Gastroesophageal sphincter (tissue), 4 donors: ENCODE results near the gene SAP30L. TPM values are rescaled to one million over a fixed set of nuclear protein-coding genes. Genes with fewer than 3 reads are reported as not detected.

Source experiments
- ATAC-seq: fragments of 150-250 bp; one replicate; pipeline ENCODE4 v1.9.1; 2016; ENCODE audit warnings: mild to moderate bottlenecking, moderate library complexity
- H3K27ac ChIP-seq, 4 donors: fragments of 200-600 bp; sonication (generic) in 3 of 4; 1 replicate in 3 of 4; 2 replicates in 1 of 4; pipeline ENCODE4 v1.5.1; 2016 to 2019
- H3K27me3 ChIP-seq: fragments of 200-600 bp; sonication (generic); one replicate; pipeline ENCODE4 v1.5.1; 2019
- H3K36me3 ChIP-seq, 2 donors: fragments of 200-600 bp; sonication (generic); one replicate each; pipeline ENCODE4 v1.5.1; 2019; ENCODE audit warnings: control low read depth in 1 of 2
- H3K4me1 ChIP-seq, 3 donors: fragments of 200-600 bp; sonication (generic); 1 replicate in 2 of 3; 2 replicates in 1 of 3; pipeline ENCODE4 v1.5.1; 2016 to 2019; ENCODE audit warnings: control low read depth in 2 of 3
- H3K4me3 ChIP-seq, 2 donors: fragments of 200-600 bp; sonication (generic); one replicate each; pipeline ENCODE4 v1.5.1; 2019; ENCODE audit warnings: mild to moderate bottlenecking in 1 of 2, moderate library complexity in 1 of 2
- H3K9me3 ChIP-seq, 3 donors: fragments of 200-600 bp; sonication (generic); one replicate each; pipeline ENCODE4 v1.5.1; 2017 to 2019; ENCODE audit warnings: control low read depth in 2 of 3
- EP300 ChIP-seq: sonication (generic); formaldehyde crosslinking; IDR thresholded peaks from one replicate; pipeline ENCODE4 v1.6.1; 2017; ENCODE audit warnings: antibody characterized with exemption, mild to moderate bottlenecking
- POLR2A ChIP-seq, 2 donors: fragments of 450-650 bp; IDR thresholded peaks; one replicate each; pipeline ENCODE4 v1.6.1; 2017; ENCODE audit warnings: antibody characterized with exemption in 2 of 2, mild to moderate bottlenecking in 2 of 2, moderate library complexity in 1 of 2
- POLR2AphosphoS5 ChIP-seq: sonication (generic); formaldehyde crosslinking; IDR thresholded peaks from one replicate; pipeline ENCODE4 v1.6.1; 2017; ENCODE audit warnings: antibody characterized with exemption
- WGBS, 2 donors: methylation state at CpG; one replicate each; pipeline ENCODE4 v1.1.5; 2018; ENCODE audit warnings: low coverage in 1 of 2; 5-methylcytosine and 5-hydroxymethylcytosine counted together
- total RNA-seq, 4 donors: library from RNA; depleted of rRNA; stranded (reverse); fragments of >200 nt; gene quantifications; one replicate each; pipeline ENCODE4 v1.1.0, GENCODE V29; 2016
- TF ChIP-seq, protein P1 (sequence below), 4 experiments: fragments of 200-600 bp in 2 of 4; fragments of 450-650 bp in 2 of 4; sonication (generic) in 1 of 4; IDR thresholded peaks; one replicate each; pipeline ENCODE4 v1.5.1; 2017 to 2019; ENCODE audit warnings: antibody characterized with exemption in 4 of 4, mild to moderate bottlenecking in 2 of 4, moderate library complexity in 2 of 4

SAP30L gene
- total RNA-seq, 4 donors from 2014 or later, result 37.4 to 88.3 (median 68.8) TPM

DNA sequence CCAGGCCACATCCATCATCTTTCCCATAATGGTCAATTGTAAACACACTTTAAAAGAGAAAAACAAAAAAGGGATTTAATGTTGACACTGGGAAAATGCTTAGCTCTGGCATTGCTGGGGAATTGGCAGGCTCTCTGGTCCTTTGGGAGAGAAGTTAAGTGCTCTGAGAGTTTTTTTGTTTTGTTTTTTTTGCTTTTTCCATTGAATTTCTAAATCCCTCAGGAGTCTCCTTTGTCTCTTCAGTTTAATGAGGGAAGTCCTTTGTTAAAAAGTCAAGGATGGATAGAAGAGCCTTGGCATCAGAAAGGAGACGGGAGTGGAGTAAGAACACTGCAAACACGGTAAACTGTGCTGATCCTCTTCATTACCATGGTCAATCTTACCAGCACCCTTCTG, 39.3 kb downstream of the SAP30L start:
- 0 to 6% methylated on average over 2 of the region's 2 CpGs for WGBS, 2 donors
- Histone ChIP-seq H3K4me3 (no peak overlapping the region), H3K27me3 (peaks cover 100% of the 10 kb centered on the region), H3K4me1 (peaks cover 0 to 21% (median 3%) of the 10 kb centered on the region in 3 donors), H3K36me3 (no peaks in the 10 kb centered on the region), H3K27ac (no peak overlapping the region), H3K9me3 (no peaks in the 10 kb centered on the region)
- TF ChIP-seq POLR2AphosphoS5 (no peak), POLR2A (IDR thresholded peaks at IDR 0.05) (no peak), EP300 (no peak)
- TF ChIP-seq, protein P1, sequence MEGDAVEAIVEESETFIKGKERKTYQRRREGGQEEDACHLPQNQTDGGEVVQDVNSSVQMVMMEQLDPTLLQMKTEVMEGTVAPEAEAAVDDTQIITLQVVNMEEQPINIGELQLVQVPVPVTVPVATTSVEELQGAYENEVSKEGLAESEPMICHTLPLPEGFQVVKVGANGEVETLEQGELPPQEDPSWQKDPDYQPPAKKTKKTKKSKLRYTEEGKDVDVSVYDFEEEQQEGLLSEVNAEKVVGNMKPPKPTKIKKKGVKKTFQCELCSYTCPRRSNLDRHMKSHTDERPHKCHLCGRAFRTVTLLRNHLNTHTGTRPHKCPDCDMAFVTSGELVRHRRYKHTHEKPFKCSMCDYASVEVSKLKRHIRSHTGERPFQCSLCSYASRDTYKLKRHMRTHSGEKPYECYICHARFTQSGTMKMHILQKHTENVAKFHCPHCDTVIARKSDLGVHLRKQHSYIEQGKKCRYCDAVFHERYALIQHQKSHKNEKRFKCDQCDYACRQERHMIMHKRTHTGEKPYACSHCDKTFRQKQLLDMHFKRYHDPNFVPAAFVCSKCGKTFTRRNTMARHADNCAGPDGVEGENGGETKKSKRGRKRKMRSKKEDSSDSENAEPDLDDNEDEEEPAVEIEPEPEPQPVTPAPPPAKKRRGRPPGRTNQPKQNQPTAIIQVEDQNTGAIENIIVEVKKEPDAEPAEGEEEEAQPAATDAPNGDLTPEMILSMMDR (IDR thresholded peaks at IDR 0.05), result no peak
- ATAC-seq, result no peak

DNA sequence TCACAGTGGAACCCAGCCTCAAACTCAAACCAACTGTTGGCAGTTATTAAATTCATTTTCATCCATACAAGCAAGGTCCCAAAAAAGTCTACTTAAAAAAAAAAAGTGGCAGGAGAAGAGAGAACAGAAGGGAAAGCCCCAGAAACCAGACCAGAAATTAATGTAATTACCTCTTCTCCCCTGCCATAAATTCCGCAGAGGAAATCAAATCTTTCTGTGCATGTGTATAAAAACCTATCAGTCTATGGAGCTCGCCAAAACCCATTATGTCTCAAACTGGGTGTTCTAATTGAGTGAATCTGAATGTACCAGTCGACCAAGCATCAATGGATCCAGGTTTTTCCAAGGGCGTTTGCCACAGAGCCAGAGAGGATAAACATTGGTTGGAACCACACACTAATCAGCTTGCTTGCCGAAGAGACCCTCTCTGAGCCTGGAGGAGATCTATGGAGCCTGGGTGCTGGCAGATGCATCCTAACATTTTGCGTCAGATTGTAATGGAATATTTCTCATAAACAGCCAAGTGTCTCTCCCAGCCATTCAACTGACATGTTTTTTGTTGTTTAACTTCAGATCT, 40.1 kb downstream of the SAP30L start:
- no peak overlapping the region for H3K27ac ChIP-seq
- 0 to 16% methylated on average over 2 to 6 of the region's 6 CpGs for WGBS, 2 donors

GRCh38 chr5:154486427-154486866, 40.6 kb downstream of the SAP30L start:
- Histone ChIP-seq H3K27me3 (peaks cover 99% of the 10 kb centered on the region), H3K36me3 (no peaks in the 10 kb centered on the region), H3K4me3 (no peak overlapping the region), H3K4me1 (peaks cover 0 to 21% (median 3%) of the 10 kb centered on the region in 3 donors), H3K9me3 (no peaks in the 10 kb centered on the region), H3K27ac (no peak overlapping the region)
- 0% methylated on average over 1 to 3 of the region's 4 CpGs for WGBS, 2 donors
- TF ChIP-seq EP300, result no peak
- no peak for TF ChIP-seq POLR2AphosphoS5
- TF ChIP-seq, protein P1 (IDR thresholded peaks at IDR 0.05), result no peak
- TF ChIP-seq POLR2A (IDR thresholded peaks at IDR 0.05), result no peak
- no peak for ATAC-seq

More for the DNA sequence above, 40.1 kb downstream of the SAP30L start:
- H3K36me3 ChIP-seq, result no peaks in the 10 kb centered on the region
- ATAC-seq, result no peak
- no peak for TF ChIP-seq POLR2AphosphoS5
- TF ChIP-seq, protein P1 (IDR thresholded peaks at IDR 0.05), result no peak
- no peak for TF ChIP-seq EP300
- no peak for TF ChIP-seq POLR2A (IDR thresholded peaks at IDR 0.05)
- H3K4me1 ChIP-seq, result peaks cover 0 to 21% (median 3%) of the 10 kb centered on the region in 3 donors
- no peaks in the 10 kb centered on the region for H3K9me3 ChIP-seq
- H3K4me3 ChIP-seq, result no peak overlapping the region
- H3K27me3 ChIP-seq, result peaks cover 99% of the 10 kb centered on the region

DNA sequence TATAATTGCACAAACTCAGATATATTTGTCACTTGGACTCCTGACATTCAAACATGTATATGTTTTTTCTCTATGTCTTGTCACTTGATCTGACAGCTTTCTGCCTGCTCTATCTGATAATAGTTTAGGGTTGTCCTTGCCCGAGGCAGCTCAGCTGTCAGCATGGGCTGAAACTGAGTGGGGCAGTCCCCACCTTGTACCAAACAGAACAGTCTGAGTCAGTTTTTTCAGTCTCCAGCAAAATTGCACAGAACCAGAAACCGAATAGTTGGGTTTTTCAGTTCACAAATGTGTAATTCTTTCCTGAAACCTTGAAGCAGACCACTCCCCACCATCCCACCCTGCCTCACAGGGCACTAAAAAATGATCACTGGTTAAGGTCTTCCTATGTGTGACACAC, 41.7 kb downstream of the SAP30L start:
- H3K27ac ChIP-seq, result no peak overlapping the region
- TF ChIP-seq POLR2A (IDR thresholded peaks at IDR 0.05) (no peak), POLR2AphosphoS5 (no peak), EP300 (no peak)
- TF ChIP-seq, protein P1 (IDR thresholded peaks at IDR 0.05), result no peak
- no peak overlapping the region for H3K4me3 ChIP-seq
- ATAC-seq, result no peak
- peaks cover 99% of the 10 kb centered on the region for H3K27me3 ChIP-seq
- no peaks in the 10 kb centered on the region for H3K9me3 ChIP-seq
- WGBS, 2 donors, result 0 to 29% methylated on average over 1 to 2 of the region's 2 CpGs
- H3K36me3 ChIP-seq, result no peaks in the 10 kb centered on the region
- H3K4me1 ChIP-seq, result peaks cover 0 to 18% (median 3%) of the 10 kb centered on the region in 3 donors

DNA sequence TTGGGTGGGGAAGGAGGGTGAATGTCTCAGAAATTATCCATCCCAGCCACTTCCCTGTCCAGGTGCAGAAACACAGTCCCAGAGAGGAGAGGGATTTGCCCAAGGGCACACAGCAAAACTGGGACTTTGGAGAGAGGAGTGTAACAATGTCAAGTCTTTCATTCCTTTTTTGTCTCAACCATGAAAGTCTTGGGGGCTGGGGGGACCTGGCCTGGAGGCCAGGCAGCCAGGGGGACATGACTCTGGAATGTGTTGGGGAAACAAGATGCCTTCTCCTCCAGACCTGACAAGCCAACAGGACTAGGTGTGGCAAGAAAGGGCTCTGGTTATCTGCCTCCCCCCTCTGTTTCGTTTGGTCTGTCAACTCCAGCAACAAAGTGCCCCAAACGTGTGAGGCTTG, 46.1 kb downstream of the SAP30L start:
- 39% methylated on average over 2 of the region's 2 CpGs; no CpG with 5 or more reads in 1 of the 2 donors for WGBS, 2 donors
- no peak for TF ChIP-seq POLR2AphosphoS5
- no peak for TF ChIP-seq EP300
- TF ChIP-seq, protein P1 (IDR thresholded peaks at IDR 0.05), result no peak
- no peak for TF ChIP-seq POLR2A (IDR thresholded peaks at IDR 0.05)
- no peak for ATAC-seq
- H3K4me3 ChIP-seq, result no peak overlapping the region
- no peak overlapping the region for H3K27ac ChIP-seq
- H3K36me3 ChIP-seq, result no peaks in the 10 kb centered on the region
- no peaks in the 10 kb centered on the region for H3K4me1 ChIP-seq
- peaks cover 91% of the 10 kb centered on the region for H3K27me3 ChIP-seq
- no peaks in the 10 kb centered on the region for H3K9me3 ChIP-seq
